ENCODE data around the gene ZDHHC14.
"Not testable (repeated sequence)": the region's sequence is repeated elsewhere in the genome, so short reads cannot be mapped to it uniquely, and the experiment has no call there.

ZDHHC14 gene

DNA sequence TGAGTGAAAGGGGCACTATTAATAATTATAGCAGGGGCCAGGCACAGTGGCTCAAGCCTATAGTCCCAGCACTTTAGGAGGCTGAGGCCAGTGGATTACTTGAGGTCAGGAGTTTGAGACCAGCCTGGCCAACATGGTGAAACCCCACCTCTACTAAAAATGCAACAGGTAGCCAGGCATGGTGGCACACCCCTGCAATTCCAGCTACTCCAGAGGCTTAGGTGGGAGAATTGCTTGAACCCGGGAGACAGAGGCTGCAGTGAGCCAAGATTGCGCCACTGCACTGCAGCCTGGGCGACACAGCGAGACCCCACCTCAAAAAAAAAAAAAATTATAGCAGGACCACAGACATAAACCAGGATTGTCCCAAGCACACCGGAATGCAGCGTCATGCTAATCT, 340.0 kb downstream of the ZDHHC14 start:
- not testable (repeated sequence) for DNase-seq (ENCODE audit: low read depth)

DNA sequence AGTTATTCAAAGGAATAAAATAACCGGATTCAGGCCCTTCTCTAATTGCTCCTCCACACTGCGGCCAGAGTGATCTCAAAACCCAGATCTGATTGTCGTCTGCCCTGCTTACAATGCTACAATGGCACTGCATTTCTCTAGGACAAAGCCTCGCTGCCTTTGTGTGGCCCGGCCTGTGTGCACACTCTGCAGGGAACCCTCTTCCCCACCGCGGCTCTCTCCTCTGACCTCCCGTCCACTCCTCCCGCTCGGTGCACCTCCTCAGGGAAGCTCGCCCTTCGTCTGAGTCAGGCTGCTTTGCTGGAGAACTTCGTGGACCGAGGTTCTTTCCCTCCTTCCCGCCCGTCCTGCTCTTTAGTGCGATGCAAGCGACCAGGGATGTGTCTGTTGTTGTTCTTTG, 340.4 kb downstream of the ZDHHC14 start:
- DNase-seq (ENCODE audit: low read depth): no peak

DNA sequence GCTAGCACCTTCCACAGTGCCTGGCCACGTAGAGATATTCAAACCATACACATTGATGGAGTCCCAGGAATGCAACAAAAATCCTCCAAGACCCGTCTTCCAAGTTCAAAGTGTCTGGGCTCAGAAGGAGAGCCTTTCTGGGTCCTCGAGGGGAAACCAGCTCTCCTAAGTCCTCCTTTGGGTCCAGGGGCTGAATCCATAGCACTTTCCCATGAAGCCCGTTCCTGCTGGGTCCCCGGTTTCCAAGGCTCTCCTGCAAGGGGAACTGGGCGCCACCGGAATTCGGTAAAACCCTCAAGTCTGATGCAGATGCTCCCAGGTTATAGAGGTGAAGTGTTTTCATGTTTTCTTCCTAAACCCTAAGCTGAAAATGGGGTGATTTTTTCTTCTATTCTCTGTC, 340.8 kb downstream of the ZDHHC14 start:
- DNase-seq (ENCODE audit: low read depth): no peak

DNA sequence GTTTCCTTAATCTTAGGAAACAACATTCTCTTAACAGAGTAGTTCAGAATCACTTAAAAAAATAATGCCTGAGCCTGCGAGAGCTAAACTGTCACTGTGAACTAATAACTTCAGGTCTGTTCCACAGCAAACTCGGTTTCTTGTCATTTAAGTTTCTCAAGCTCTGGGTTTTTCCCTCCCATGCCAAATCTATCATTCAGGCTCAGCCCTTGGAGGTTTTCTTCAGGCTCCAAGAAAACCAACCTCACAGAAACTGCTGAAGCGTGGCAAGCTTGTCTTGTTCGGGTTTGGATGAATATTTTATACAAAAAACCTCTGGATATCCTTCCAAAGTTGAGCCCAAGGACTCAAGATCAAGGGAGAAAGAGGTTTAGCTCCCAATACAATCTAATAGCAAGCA, 342.4 kb downstream of the ZDHHC14 start:
- no peak for DNase-seq (ENCODE audit: low read depth)

DNA sequence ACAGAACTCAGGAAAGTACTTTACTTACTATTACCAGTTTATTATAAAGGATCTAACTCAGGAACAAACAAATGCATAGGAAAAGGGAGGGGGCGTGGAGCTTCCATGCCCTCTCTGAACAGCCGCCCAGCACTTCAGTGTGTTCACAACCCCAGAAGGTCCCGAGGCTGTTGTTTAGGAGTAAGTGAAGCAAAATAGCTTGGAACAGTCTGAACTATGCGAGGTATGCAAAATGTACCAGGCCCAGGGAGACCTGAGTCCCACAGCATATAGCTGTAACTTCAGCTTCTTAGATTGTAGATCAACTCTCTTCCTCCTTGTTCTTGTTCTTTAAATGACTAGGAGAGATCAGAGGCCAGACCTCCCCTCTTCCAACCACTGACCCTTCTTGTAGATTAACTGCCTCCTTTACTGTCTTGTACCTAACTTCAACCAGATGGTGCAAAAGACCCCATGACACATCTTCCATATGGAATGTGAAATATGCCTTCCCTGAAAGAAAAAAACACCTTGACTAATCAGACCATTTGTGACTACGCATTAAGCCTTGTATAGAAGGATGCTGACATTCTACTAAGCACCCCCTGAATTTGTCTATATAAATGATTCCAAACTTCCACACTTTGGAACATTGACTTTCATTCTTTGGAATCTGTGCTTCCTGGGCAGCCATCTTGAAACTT, 343.3 kb downstream of the ZDHHC14 start:
- DNase-seq (ENCODE audit: low read depth): no peak

DNA sequence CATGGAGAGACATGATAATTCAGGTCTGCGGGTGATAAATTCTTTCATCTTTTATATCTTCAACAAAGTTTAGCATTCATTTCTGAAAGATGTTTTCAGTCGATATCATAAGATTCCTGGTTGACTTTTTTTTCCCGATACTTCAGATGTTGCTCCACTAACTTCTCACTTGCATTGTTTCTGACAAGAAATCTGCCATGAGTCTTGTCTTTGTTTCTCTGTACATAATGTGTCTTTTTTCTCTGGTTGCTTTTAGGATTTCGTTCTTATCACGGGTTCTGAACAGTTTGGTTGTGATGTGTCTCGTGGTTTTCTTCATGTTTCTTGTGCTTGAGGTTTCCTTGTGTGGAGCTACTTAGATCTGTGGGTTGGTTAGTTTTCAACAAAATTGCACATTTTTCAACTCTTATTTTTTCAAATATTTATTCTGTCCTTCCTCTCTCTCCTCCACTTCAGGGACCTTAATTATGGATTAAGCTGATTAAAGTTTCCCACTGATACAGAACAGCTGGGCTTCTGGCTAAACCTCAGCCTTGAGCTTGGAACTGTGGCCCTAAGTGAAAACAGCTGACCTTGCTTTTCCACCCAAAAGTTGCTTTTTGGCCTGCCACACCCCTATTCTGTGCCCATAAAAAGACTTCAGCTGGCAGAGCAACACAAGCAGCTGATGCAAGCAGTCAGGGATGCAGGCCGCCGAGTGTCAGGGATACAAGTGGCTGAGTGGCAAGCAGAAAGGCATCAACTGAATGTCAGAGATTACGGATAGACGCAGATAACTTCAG, 344.2 kb downstream of the ZDHHC14 start:
- no peak for DNase-seq (ENCODE audit: low read depth)

DNA sequence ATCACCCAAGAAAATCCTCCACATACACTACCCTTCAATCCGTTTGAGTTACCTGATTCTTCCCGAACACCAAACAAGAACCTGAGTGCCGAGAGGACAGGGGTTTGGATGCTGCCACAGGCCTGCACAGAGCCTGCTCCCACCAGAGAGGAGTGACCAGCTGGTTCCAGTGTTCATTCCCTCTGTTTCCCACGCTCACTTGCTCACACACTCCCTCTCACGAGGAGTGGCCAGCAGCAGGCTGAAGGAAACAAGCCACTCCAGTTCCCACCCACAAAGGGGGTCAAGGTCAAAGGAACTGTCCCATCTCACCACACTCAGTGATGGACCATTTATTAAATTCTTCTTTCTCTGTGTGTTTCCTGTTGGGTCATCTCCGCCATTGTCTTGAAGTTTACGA, 344.8 kb downstream of the ZDHHC14 start:
- DNase-seq (ENCODE audit: low read depth): no peak

DNA sequence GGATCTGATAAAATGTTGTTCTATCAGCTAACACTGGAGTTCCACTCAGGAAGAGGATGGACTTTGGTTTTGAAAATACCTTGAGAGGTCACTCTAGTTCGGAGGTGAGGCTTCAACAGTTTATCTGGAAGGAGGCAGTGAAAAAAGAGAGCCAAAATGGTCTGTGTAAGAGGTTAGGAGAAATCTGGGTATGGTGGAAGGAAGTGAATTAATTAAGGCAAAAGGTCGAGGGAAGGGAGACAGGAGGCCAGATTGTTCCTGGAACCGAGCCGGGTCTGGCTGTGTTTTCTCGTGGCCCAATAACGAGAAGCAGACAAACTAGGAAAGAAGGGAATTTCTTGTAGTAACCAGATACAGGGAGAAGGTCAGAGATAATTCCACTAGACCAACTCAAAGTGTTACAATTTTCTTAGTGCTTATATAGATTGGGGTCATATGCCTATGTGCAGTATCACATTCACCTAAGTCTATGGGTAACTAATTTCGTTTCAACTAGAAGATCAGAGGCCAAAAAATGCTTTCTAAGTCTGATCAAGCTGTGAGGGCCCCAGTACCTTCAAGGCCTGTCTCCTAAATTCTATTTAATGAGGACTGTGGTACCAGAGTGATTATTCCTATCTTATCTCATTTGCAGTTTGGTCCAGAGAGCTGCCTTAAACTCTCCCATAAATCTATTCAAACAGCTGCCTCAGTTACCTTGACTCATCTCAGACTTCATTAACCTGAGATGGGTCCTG, 346.1 kb downstream of the ZDHHC14 start:
- no peak for DNase-seq (ENCODE audit: low read depth)

Data from stimulated activated CD8-positive, alpha-beta memory T cell treated with anti-CD3 and anti-CD28 coated beads, Interleukin-15, amount 100 ng/mL, for 24 hours (primary cell).